GM19468 (cell line): Measurements from ENCODE around the gene GOLT1B.
"Not testable (repeated sequence)": the region's sequence is repeated elsewhere in the genome, so short reads cannot be mapped to it uniquely, and the experiment has no call there.

Experiments used
- ATAC-seq: cut with Tn5 transposase; IDR thresholded peaks from one replicate; pipeline ENCODE4 v1.9.1; 2021; ENCODE audit warnings: mild to moderate bottlenecking, moderate library complexity, moderate number of reproducible peaks; ENCODE audit not compliant: unreplicated experiment; ENCODE audit errors: extremely low read depth

Gene GOLT1B

DNA sequence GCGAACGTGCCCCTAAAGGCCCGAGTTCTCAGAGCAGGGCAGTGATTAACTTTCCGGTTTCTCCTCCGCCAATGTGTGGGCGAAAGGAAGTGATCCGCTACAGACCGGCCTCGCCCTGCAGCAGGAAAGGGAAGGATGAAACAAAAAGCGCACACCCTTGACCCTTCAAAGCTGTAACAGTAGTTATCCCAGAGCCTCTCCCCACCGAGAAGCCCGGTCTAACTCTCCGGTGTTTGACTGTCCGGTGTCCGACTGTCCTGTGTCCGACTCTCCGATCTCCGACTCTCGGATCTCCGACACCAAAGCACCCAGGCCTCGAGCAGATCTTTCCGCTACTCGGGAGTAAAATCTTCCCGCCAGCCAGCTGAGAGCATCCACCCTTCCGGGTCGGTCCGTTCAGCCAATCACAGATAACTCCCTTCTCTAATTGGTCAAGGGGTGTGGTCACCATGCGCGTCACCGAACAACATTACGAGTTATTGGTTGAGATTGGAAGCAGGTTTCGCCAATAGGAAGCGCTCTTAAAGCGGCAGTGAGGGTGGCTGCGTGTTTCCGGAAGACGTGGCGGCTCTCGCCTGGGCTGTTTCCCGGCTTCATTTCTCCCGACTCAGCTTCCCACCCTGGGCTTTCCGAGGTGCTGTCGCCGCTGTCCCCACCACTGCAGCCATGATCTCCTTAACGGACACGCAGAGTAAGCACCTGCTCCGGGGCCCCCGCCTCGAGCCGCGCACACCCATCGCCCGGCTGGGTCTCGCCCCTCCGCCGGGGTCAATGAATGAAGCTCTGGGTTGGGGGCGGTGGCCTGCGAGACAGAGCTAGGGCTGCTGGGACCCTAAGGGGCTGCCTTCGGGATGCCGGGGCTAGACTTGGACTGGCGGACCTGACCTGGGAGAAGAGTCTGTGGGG, at the start of gene GOLT1B, which contains the start of gene RECQL:
TSS of gene GOLT1B (plus strand) at position 532 of the 906 bp plus-strand sequence. CDS start at position 667, 135 bp downstream.
TSS of gene RECQL (minus strand) at position 378 of the 906 bp plus-strand sequence. CDS start 2,065 bp downstream, outside the sequence.
- peak; percentile 99 for ATAC-seq

GRCh38 chr12:21453312-21453852, 48.2 kb upstream of the GOLT1B start:
- ATAC-seq = peak; percentile 24

DNA sequence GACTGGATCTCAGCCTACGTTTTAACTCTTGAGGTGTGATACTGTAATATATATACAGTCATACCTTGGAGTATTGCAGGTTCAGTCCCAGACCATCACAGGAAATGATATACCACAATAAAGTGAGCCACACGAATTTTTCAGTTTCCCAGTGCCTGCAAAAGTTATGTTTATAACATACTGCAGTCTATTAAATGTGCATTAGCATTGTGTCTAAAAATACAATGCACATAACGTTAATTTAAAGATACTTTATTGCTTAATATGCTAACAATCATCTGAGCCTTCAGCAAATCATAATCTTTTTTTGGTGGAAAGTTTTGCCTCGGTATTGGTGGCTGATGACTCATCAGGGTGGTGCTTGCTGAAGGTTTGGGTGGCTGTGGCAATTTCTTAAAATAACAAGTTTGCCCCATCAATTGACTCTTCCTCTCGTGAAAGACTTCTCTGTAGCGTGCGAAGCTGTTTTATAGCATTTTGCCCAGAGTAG, 45.3 kb upstream of the GOLT1B start:
- ATAC-seq = no peak

DNA sequence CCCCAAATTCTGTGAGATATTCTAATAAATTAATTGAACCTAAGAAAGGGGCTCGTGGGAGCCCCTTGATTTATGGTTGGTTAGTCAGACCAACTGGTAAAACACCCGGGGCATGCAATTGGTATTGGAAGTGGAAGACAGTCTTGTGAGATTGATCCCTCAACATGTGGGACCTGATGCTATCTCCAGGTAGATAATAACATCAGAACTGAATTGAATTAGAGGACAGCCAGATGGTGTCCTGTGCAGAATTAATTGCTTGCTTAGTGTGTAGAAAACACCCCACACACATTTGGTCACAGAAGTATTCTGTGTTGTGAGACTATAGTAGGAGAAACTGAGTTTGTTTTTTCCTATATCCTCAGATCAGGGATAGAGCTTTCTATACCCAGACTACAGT, 42.1 kb upstream of the GOLT1B start:
- no peak for ATAC-seq

- not testable (repeated sequence) for ATAC-seq
Observed at GRCh38 chr12:21467334-21467733, 34.3 kb upstream of the GOLT1B start.

- ATAC-seq = no peak
Observed at GRCh38 chr12:21471294-21471693, 30.3 kb upstream of the GOLT1B start.

DNA sequence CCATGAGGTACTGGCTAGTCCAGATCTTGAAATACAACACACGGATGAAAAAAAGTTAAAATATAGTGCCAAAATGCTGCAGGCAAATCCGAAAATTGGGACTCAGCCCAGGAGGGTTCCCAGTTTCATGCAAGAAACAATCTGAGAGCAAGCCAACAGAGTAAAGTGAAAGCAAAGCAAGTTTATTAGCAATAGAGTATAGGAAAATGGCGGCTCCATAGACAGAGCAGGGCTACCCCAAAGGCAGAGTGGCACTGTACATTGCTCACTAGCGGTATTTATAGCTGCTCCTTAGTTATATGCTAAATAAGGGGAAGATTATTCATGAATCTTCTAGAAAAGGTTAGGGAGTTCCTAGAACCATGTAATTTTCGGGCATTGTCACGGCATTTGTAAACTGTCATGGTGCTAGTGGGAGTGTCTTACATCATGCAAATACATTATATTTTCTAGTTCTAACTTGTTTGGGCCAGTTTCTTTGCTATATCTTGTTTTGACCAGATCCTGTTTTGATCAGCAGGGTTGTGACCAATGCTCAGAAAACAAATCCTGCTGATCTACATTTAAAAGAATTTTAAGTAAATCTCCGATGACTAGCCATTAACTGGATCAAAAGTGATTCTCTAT, 29.3 kb upstream of the GOLT1B start:
- no peak for ATAC-seq

GRCh38 chr12:21475552-21475951, 26.0 kb upstream of the GOLT1B start:
- ATAC-seq = no peak

- ATAC-seq = no peak
Observed at GRCh38 chr12:21476949-21477348, 24.6 kb upstream of the GOLT1B start.

DNA sequence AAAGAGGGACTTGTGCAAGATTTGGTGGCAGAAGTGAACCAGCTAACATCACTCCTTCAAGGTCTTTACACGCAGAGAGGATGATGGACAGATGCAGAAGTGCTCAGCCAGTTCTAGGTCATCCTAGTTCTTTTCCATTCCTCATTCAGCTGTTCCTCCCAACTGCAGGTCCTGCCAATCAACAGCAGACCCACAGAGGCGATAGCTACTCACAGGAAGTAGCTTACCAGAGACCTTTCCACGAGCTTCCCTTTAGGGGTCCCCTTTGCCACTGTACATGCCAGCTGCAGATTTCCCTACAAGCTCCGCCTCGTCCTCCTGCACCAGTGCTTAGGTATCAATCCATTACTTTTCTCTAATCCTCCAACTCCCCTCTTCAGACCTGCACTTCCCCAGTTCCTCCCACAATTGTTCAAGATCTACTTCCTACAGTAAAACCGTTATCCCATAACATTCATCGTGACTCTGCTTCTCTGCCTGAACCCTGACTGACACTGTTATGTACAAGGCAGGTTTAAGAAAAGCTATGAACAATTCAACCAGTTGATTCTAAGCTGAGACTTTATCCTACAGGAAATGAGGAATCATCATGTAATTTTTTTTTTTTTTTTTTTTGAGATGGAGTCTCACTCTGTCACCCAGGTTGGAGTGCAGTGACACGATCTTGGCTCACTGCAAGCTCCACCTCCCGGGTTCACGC, 22.7 kb upstream of the GOLT1B start:
- ATAC-seq = no peak

DNA sequence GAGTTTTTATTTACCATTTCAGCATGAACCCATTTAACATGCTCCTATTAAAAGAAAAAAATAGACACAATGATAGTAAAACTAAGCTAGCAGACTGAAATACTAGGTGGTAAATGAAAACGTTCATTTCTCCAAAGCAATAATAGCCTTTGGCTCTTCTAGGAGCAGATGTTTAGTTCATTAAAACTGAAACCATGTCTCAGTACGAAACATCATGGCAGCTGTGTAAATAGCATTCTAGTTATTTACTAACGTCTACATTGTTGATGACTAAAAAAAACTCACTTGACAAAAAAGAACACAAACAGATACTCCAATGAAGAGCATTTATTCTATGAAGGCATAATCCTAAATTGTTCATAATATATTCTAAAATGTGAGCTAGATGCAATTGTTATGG, 18.1 kb upstream of the GOLT1B start:
- no peak for ATAC-seq

- no peak for ATAC-seq
Observed at GRCh38 chr12:21485998-21486397, 15.6 kb upstream of the GOLT1B start.

GRCh38 chr12:21499765-21500164, 1.8 kb upstream of the GOLT1B start:
- ATAC-seq = no peak

DNA sequence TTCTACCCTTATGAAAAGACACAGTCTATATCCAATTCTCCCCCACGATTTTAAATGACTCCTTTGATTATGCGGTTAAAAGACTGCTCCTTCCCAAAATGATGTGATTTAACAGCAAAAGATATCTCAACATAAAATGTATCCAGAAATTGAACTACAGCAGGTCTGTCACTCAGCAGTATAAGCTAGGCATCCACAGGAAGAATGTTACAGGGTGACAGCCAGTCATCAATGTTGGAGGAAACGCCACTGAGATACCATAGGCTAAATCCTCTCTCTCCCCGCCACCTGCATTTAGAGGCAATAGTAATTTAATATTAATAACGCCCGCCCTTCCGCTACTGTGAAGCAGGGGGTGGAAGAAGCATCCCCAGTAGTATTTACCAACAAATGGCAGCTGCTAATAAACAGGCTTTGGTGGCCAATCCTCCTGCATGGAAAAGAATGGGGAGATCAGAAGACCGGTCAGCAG, 767 bp upstream of the GOLT1B start:
- no peak for ATAC-seq

GRCh38 chr12:21502164-21502496, 541 bp downstream of the GOLT1B start:
- no peak for ATAC-seq

DNA sequence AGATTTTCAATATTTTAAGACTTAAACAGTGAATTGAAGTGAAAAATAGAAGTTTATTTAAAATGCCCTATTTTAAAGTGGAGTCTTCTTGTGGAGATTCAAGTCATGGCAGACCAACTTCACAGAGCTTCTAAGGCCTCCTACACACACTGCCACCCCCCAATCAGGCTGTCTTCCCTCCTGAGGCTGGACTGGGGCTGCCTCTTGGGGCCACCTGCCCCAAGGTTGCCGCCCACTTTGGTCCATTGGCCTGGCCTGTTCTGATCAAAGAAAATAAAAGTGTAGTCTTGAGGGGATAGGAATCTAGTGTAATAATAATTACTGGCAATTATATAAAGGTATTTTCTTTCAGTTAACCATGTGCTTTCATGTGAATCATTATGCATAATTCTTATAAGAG, 1.3 kb downstream of the GOLT1B start:
- no peak for ATAC-seq

GRCh38 chr12:21505888-21506287, 4.3 kb downstream of the GOLT1B start:
- no peak for ATAC-seq

DNA sequence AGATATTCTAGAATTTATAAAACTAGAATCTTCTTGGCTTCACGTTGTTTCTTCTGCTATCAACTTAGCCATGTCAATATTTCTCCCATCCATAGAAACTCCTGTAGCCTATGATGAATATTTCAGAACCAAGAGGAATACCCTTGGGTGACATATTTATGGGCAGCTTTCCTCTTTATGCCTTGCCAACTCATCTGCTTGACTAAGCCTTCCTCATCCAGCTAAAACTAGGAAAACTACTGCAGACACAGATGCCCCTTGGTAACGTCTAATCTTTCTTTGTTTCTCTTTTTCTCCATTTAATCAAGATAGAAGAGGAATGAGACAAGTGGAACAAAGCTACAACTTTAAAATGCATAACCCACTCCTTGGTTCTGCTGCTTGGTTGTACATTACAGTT, 6.3 kb downstream of the GOLT1B start:
- ATAC-seq = no peak

DNA sequence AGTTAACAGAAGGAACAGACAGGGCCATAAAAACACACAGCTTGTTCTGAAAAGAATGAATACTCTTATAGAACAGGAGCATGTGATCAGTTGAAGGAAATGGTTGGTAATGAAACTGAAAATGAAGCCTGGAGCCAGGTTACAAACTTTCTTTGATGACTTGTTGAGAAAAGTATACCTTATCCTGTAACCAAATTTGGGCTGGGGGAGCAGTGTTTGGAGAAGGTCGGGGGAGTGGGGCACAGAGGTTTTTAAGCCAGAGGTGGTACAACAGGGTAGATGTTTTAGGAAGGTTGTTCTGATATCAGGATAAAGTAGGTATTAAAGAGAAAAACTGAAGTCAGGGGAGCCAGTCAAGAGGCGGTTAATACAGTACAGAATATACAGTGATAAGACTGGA, 8.2 kb downstream of the GOLT1B start:
- peak; percentile 94 for ATAC-seq

GRCh38 chr12:21516281-21516680, 14.7 kb downstream of the GOLT1B start:
- ATAC-seq = no peak
